BLaER1 treated with 17β-estradiol and CSF1 and Interleukin-3, amounts not matched to agents 10 nM and 100 nM (cell line): ENCODE data around the gene MYL12B.
"Not testable (repeated sequence)": the region's sequence is repeated elsewhere in the genome, so short reads cannot be mapped to it uniquely, and the experiment has no call there.

Source experiments
- H3K27ac ChIP-seq, 11 experiments: shearing (Covaris generic); formaldehyde crosslinking; 2 replicates each; pipeline ENCODE4 v1.8.1; 2022
- H3K27me3 ChIP-seq, 11 experiments: shearing (Covaris generic); formaldehyde crosslinking; 2 replicates each; pipeline ENCODE4 v1.8.1; 2022
- H3K36me3 ChIP-seq, 11 experiments: shearing (Covaris generic); formaldehyde crosslinking; 2 replicates each; pipeline ENCODE4 v1.8.1; 2022
- H3K4me1 ChIP-seq, 10 experiments: shearing (Covaris generic); formaldehyde crosslinking; 2 replicates each; pipeline ENCODE4 v1.8.1; 2022
- H3K4me2 ChIP-seq, 11 experiments: shearing (Covaris generic); formaldehyde crosslinking; 2 replicates each; pipeline ENCODE4 v1.8.1; 2022
- H3K4me3 ChIP-seq, 10 experiments: shearing (Covaris generic); formaldehyde crosslinking; 2 replicates each; pipeline ENCODE4 v1.8.1; 2022
- H3K9ac ChIP-seq, 11 experiments: shearing (Covaris generic); formaldehyde crosslinking; 2 replicates each; pipeline ENCODE4 v1.8.1; 2022
- H3K9me3 ChIP-seq, 11 experiments: shearing (Covaris generic); formaldehyde crosslinking; replicated peaks in 1 of 11; 2 replicates each; pipeline ENCODE4 v1.8.1; 2022
- H4K20me1 ChIP-seq, 11 experiments: shearing (Covaris generic); formaldehyde crosslinking; 2 replicates each; pipeline ENCODE4 v1.8.1; 2022
- Cebpa-rat ChIP-seq, 11 experiments: shearing (Covaris generic); IDR thresholded peaks; 2 replicates each; pipeline ENCODE4 v1.8.1; 2022

Gene MYL12B

DNA sequence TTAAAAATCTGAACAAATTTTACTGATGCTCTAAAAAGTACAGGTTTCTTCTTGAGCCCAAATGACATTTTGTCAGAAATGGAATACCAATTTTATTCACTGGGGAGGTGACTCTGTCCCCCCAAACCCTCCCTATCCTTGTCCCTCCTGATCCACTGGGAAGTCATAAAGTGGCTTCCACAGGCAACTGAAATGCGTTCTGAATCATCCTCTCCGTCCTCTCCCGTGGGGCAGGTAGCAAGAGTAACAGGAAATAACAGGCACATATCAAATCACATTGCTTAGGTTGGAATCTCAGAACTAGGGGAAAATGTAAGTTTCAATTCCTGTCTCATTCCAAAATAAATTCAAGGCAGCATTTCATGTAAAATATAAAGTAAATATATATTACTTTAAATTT is 44.5 kb downstream of the MYL12B start:
- no peak overlapping the region for H3K4me2 ChIP-seq
- no peak overlapping the region for H3K9ac ChIP-seq
- no peaks in the 10 kb centered on the region for H3K27me3 ChIP-seq
- H3K36me3 ChIP-seq: no peaks in the 10 kb centered on the region
- no peak overlapping the region for H3K27ac ChIP-seq
- no peak overlapping the region for H3K4me3 ChIP-seq
- H3K9me3 ChIP-seq: peaks cover 0 to 6% (median 0%) of the 10 kb centered on the region in 11 experiments; a peak in 1 of 22 replicates
- no peaks in the 10 kb centered on the region for H4K20me1 ChIP-seq
- H3K4me1 ChIP-seq: peaks cover 0 to 12% (median 0%) of the 10 kb centered on the region in 10 experiments; a peak in 6 of 20 replicates
- no peak for TF ChIP-seq Cebpa-rat (IDR thresholded peaks at IDR 0.05)

DNA sequence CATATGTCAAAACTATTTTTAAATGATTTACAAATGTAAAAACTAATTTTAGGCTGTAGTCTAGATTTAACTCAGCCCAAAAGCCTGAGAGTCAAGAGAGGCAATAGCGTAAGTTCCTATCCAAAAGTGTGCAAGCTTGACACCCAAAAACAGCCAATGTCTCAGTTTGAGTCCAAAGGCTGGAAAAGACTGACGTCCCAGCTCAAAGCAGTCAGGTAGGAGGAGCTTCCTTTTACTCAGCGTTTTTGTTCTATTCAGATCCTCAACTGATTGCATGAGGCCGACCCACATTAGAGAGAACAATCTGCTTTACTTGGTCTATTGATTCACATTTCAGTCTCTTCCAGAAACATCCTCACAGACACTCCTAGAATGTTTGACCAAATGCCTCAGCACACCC is 51.8 kb downstream of the MYL12B start:
- Histone ChIP-seq H3K4me1 (no peaks in the 10 kb centered on the region), H3K9ac (no peak overlapping the region), H3K4me2 (no peak overlapping the region), H3K36me3 (no peaks in the 10 kb centered on the region), H3K4me3 (no peak overlapping the region), H3K9me3 (peaks cover 9 to 22% (median 16%) of the 10 kb centered on the region in 11 experiments; a peak in 19 of 22 replicates), H4K20me1 (no peaks in the 10 kb centered on the region), H3K27me3 (no peaks in the 10 kb centered on the region), H3K27ac (no peak overlapping the region)
- TF ChIP-seq Cebpa-rat (IDR thresholded peaks at IDR 0.05): no peak

DNA sequence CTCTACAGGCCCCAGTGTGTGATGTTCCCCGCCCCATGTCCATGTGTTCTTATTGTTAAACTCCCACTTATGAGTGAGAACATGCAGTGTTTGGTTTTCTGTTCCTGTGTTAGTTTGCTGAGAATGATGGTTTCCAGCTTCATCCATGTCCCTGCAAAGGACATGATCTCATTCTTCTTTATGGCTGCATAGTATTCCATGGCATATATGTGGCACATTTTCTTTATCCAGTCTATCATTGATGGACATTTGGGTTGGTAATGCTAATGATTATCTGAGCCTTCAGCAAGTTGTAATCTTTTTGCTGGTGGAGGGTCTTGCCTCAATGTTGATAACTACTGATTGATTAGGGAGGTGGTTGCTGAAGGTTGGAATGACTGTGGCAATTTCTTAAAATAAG is 53.4 kb downstream of the MYL12B start:
- Histone ChIP-seq H3K9me3 (peaks cover 9 to 22% (median 16%) of the 10 kb centered on the region in 11 experiments; a peak in 19 of 22 replicates), H3K4me1 (peaks cover 5 to 13% (median 9%) of the 10 kb centered on the region in 10 experiments; a peak in 18 of 20 replicates)
- H3K27me3 ChIP-seq, H4K20me1 ChIP-seq, H3K4me2 ChIP-seq, H3K9ac ChIP-seq, H3K36me3 ChIP-seq, H3K4me3 ChIP-seq, H3K27ac ChIP-seq: not testable (repeated sequence)

DNA sequence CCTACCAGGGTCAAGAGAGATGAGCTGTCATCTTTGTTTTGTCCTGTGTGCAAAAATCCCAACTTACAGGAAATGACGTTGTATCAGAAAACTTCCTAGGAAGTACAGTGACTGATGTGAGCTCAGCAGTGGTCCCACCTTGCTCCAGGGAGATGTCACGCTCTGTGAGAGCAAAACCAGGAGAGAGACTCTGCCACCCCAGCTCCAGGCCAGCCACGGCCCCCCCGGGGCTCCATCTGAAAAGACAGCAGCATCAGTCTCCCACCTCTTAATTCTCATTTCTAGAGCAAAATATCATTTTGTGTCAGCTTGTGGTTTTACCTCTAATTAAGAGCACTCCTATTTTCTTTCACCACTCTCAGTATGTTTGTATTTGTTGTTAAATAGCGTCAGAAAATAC is 57.5 kb downstream of the MYL12B start:
- H3K4me3 ChIP-seq: no peak overlapping the region
- H3K9me3 ChIP-seq: peaks cover 9 to 22% (median 16%) of the 10 kb centered on the region in 11 experiments; a peak in 19 of 22 replicates
- TF ChIP-seq Cebpa-rat (IDR thresholded peaks at IDR 0.05): no peak
- no peaks in the 10 kb centered on the region for H3K36me3 ChIP-seq
- no peak overlapping the region for H3K9ac ChIP-seq
- H3K27me3 ChIP-seq: no peaks in the 10 kb centered on the region
- H4K20me1 ChIP-seq: no peaks in the 10 kb centered on the region
- 0 out of 22 replicates have a peak overlapping the region, but pooled peaks of 1 of the 11 experiments have one; percentile 18 for H3K4me2 ChIP-seq
- H3K27ac ChIP-seq: no peak overlapping the region
- H3K4me1 ChIP-seq: peaks cover 20 to 39% (median 28%) of the 10 kb centered on the region in 10 experiments

DNA sequence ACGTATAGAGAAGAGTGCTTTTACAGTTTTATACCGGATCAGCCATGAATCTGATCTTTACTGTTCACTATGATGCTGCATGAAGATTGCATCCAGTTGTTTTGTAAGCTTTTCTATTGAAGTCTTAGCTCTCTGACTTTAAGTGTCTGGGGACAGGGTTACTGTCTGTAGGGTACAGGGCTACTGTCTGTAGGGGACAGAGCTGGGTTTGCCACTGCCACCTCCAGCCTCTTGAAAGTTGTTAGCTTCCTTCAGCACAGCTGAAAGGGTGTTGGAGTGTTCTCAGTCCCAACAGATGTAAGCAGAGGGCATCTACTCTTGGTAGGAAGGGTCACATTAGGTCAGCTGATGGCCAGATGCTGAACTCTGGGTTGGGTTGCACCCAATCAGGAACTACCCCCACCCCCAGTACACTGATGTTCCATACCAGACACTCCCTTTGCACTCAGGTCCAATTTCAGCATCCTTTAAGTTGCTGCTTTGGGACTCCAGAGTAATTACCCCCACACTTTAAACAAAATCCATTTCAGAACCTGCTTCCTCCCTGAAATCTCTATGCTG is 58.0 kb downstream of the MYL12B start:
- H3K27ac ChIP-seq: no peak overlapping the region; a peak in 1 of 22 replicates

DNA sequence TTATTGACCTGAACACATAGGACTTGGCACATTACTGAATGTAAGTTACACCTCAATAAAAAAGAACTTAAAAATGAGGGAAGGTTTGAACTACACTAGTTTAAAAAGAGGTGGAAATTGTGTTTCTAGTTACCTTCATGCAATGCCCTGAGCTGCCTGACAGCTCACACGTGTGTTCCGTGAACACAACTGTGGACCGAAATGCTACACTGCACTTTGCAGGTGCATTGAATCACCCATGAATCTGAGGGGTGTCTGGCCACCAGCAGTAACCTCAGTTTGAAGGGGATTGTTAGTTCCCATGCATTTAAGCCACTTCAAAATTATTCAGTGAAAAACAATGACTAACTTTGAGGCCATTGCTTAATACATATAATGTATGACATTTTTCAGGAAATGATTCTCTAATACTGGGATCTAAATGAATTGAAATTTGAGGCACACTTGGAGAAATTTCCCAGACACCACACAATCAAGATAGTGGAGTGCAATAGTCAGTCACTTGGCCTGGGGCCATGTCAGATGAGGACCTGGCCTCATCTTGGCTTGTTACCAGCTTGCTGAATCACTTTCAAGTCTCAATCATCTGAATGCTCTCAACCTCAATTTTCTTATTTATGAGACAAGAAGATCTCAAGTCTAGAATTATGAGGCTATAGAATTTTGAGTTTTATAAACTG is 59.3 kb downstream of the MYL12B start:
- Histone ChIP-seq H3K4me2 (peak overlapping the region in 10 of 11 experiments; percentile 1 to 43 (median 21); a peak in 10 of 22 replicates), H3K27me3 (no peaks in the 10 kb centered on the region)

More for the DNA sequence above, 58.0 kb downstream of the MYL12B start:
- Histone ChIP-seq H3K9ac (no peak overlapping the region), H3K36me3 (no peaks in the 10 kb centered on the region), H3K4me3 (no peak overlapping the region), H3K9me3 (peaks cover 9 to 22% (median 16%) of the 10 kb centered on the region in 11 experiments; a peak in 19 of 22 replicates), H4K20me1 (no peaks in the 10 kb centered on the region), H3K4me1 (peaks cover 20 to 42% (median 28%) of the 10 kb centered on the region in 10 experiments), H3K4me2 (peak overlapping the region in 8 of 11 experiments; percentile 3 to 58 (median 24); a peak in 12 of 22 replicates), H3K27me3 (no peaks in the 10 kb centered on the region)
- TF ChIP-seq Cebpa-rat (IDR thresholded peaks at IDR 0.05): no peak

DNA sequence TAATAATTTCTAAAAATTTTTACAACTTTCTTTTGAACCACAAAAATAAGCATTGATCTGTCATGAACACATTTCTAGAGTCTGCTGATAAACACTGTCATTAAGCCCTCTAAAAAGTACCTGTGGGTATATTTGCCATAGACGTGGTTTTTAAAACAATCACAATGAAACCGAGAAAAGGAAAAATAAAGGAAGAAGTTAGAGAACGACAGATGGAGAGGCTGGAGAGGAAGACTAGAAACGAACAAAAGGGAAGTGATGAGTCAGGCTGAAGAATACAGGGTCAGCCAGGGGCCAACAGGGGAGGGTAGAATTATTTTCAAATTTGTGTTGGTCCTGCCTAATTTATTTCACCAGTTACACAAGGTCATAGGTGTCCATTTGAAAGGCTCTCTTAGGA is 62.0 kb downstream of the MYL12B start:
- Histone ChIP-seq H3K27ac (peak overlapping the region in 2 of 11 experiments; percentile 7; a peak in 2 of 22 replicates), H3K4me2 (peak overlapping the region in 7 of 11 experiments; percentile 26 to 75 (median 52); a peak in 13 of 22 replicates), H4K20me1 (no peaks in the 10 kb centered on the region), H3K36me3 (no peaks in the 10 kb centered on the region), H3K4me3 (no peak overlapping the region), H3K9me3 (no peaks in the 10 kb centered on the region), H3K27me3 (no peaks in the 10 kb centered on the region), H3K4me1 (peaks cover 20 to 42% (median 28%) of the 10 kb centered on the region in 10 experiments), H3K9ac (no peak overlapping the region)
- TF ChIP-seq Cebpa-rat (IDR thresholded peaks at IDR 0.05): no peak

More for the DNA sequence above, 59.3 kb downstream of the MYL12B start:
- Histone ChIP-seq H3K27ac (no peak overlapping the region), H3K9me3 (peaks cover 5 to 11% (median 9%) of the 10 kb centered on the region in 11 experiments; a peak in 19 of 22 replicates), H3K4me1 (peaks cover 20 to 42% (median 28%) of the 10 kb centered on the region in 10 experiments), H3K36me3 (no peaks in the 10 kb centered on the region), H3K4me3 (no peak overlapping the region), H3K9ac (no peak overlapping the region), H4K20me1 (no peaks in the 10 kb centered on the region)
- TF ChIP-seq Cebpa-rat (IDR thresholded peaks at IDR 0.05): no peak
